H1 (cell line): ENCODE results near the gene WDR33. TPM values are rescaled to one million over a fixed set of nuclear protein-coding genes. Genes with fewer than 3 reads are reported as not detected.

Source experiments
- CTCF ChIA-PET: fragments of 300-600 bp; sonication (Branson Sonifier 250); formaldehyde crosslinking; loops from one replicate; lab custom pipeline; 2021; ENCODE audit not compliant: partially characterized antibody; lab: Charles Lee
- POLR2A ChIA-PET: fragments of 300-600 bp; sonication (Branson Sonifier 250); formaldehyde crosslinking; loops from one replicate; lab custom pipeline; 2021; ENCODE audit warnings: inconsistent platforms; ENCODE audit not compliant: partially characterized antibody; lab: Charles Lee
- DNase-seq, 2 experiments: peaks; one replicate each; pipeline versions ENCODE4 v3.0.0 to v3.0.0-alpha.2; 2010 to 2022; ENCODE audit warnings: low spot score in 2 of 2, low read depth in 1 of 2, mixed read lengths in 1 of 2
- FAIRE-seq: peaks from 2 replicates; lab custom pipeline; 2011; peaks lifted over from hg19 to GRCh38; lab: Jason Lieb, UNC
- H2AFZ ChIP-seq: 2 replicates; pipeline ENCODE4 v1.8.1; 2012; ENCODE audit warnings: low read length, inconsistent platforms
- H2AK5ac ChIP-seq: 2 replicates; pipeline ENCODE4 v1.6.1; 2013; ENCODE audit warnings: low read depth, low read length
- H2BK120ac ChIP-seq: replicated peaks from 2 replicates; pipeline ENCODE3; 2013; ENCODE audit warnings: low read depth, low read length, inconsistent platforms
- H2BK12ac ChIP-seq: 2 replicates; pipeline ENCODE4 v1.6.1; 2013; ENCODE audit warnings: low read depth, low read length
- H2BK15ac ChIP-seq: 2 replicates; pipeline ENCODE4 v1.6.1; 2013; ENCODE audit warnings: low read length
- H2BK20ac ChIP-seq: 2 replicates; pipeline ENCODE4 v1.6.1; 2013; ENCODE audit warnings: low read length
- H2BK5ac ChIP-seq: 2 replicates; pipeline ENCODE4 v1.6.1; 2013; ENCODE audit warnings: low read depth, low read length
- H3K14ac ChIP-seq: 2 replicates; pipeline ENCODE4 v1.6.1; 2013; ENCODE audit warnings: inconsistent platforms; ENCODE audit not compliant: insufficient read length
- H3K18ac ChIP-seq: 2 replicates; pipeline ENCODE4 v1.6.1; 2013; ENCODE audit warnings: low read length; ENCODE audit errors: extremely low read depth
- H3K23ac ChIP-seq: 2 replicates; pipeline ENCODE4 v1.6.1; 2013; ENCODE audit warnings: inconsistent platforms; ENCODE audit not compliant: insufficient read length
- H3K23me2 ChIP-seq: 2 replicates; pipeline ENCODE4 v1.6.1; 2013; ENCODE audit warnings: low read depth, low read length
- H3K27ac ChIP-seq: 2 replicates; pipeline ENCODE4 v1.6.1; 2011; ENCODE audit warnings: low read depth, low read length, inconsistent platforms
- H3K27me3 ChIP-seq, 4 experiments: replicated peaks in 1 of 4; 1 replicate in 1 of 4; 2 replicates in 3 of 4; pipeline versions ENCODE4 v1.6.1 to v1.8.1; 2011 to 2013; ENCODE audit warnings: low read length in 3 of 4, mild to moderate bottlenecking in 3 of 4, inconsistent platforms in 2 of 4, mixed read lengths in 2 of 4, moderate library complexity in 1 of 4; ENCODE audit not compliant: control insufficient read depth in 3 of 4, insufficient read depth in 3 of 4; ENCODE audit errors: extremely low read depth in 1 of 4
- H3K36me3 ChIP-seq, 4 experiments: 2 replicates each; pipeline versions ENCODE4 v1.6.1 to v1.8.1; 2011 to 2013; ENCODE audit warnings: mild to moderate bottlenecking in 4 of 4, low read length in 3 of 4, moderate library complexity in 2 of 4, control low read depth in 1 of 4, inconsistent platforms in 1 of 4; ENCODE audit not compliant: insufficient read depth in 4 of 4, control insufficient read depth in 2 of 4
- H3K4ac ChIP-seq: replicated peaks from 2 replicates; pipeline ENCODE3; 2013; ENCODE audit warnings: low read length, low read depth, mixed read lengths, inconsistent platforms; ENCODE audit not compliant: insufficient read length
- H3K4me1 ChIP-seq, 4 experiments: replicated peaks in 1 of 4; 1 replicate in 1 of 4; 2 replicates in 3 of 4; pipeline versions ENCODE4 v1.6.1 to v1.8.1; 2011 to 2013; ENCODE audit warnings: low read length in 3 of 4, inconsistent platforms in 2 of 4, mixed read lengths in 1 of 4; ENCODE audit not compliant: insufficient read depth in 4 of 4, control insufficient read depth in 3 of 4
- H3K4me2 ChIP-seq, 2 experiments: 2 replicates each; pipeline versions ENCODE4 v1.6.1 to v1.8.1; 2011 to 2013; ENCODE audit warnings: low read depth in 2 of 2, low read length in 2 of 2, control low read depth in 1 of 2, inconsistent platforms in 1 of 2, mild to moderate bottlenecking in 1 of 2; ENCODE audit not compliant: insufficient read depth in 1 of 2
- H3K4me3 ChIP-seq, 4 experiments: fragments of 200-600, 300-600 bp in 1 of 4; sonication (generic), shearing (Covaris generic), sonication (Bioruptor Twin) in 1 of 4; 2 replicates each; pipeline versions ENCODE4 v1.5.1 to v1.8.1; 2011 to 2016; ENCODE audit warnings: low read length in 4 of 4, low read depth in 3 of 4, control low read depth in 2 of 4, inconsistent platforms in 2 of 4, mild to moderate bottlenecking in 2 of 4, mixed read lengths in 1 of 4, moderate library complexity in 1 of 4; ENCODE audit not compliant: insufficient read depth in 2 of 4; ENCODE audit errors: extremely low read depth in 1 of 4
- H3K56ac ChIP-seq: replicated peaks from 2 replicates; pipeline ENCODE3; 2013; ENCODE audit warnings: low read depth, mild to moderate bottlenecking, mixed read lengths, low read length, inconsistent platforms; ENCODE audit not compliant: insufficient read length
- H3K79me1 ChIP-seq: 2 replicates; pipeline ENCODE4 v1.6.1; 2013; ENCODE audit warnings: low read depth, low read length, control low read depth
- H3K79me2 ChIP-seq, 2 experiments: 2 replicates each; pipeline versions ENCODE4 v1.6.1 to v1.8.1; 2012 to 2013; ENCODE audit warnings: low read length in 2 of 2, mild to moderate bottlenecking in 2 of 2, inconsistent platforms in 1 of 2; ENCODE audit not compliant: insufficient read depth in 2 of 2, control insufficient read depth in 1 of 2
- H3K9ac ChIP-seq, 4 experiments: replicated peaks in 1 of 4; 1 replicate in 1 of 4; 2 replicates in 3 of 4; pipeline versions ENCODE4 v1.6.1 to v1.8.1; 2011 to 2013; ENCODE audit warnings: low read depth in 3 of 4, low read length in 3 of 4, control low read depth in 2 of 4, mild to moderate bottlenecking in 2 of 4, moderate library complexity in 2 of 4, inconsistent platforms in 1 of 4; ENCODE audit errors: extremely low read depth in 1 of 4
- H3K9me3 ChIP-seq, 2 experiments: 2 replicates each; pipeline versions ENCODE4 v1.6.1 to v1.8.1; 2012 to 2013; ENCODE audit warnings: mild to moderate bottlenecking in 2 of 2, moderate library complexity in 2 of 2, control low read depth in 1 of 2, inconsistent platforms in 1 of 2, low read depth in 1 of 2, low read length in 1 of 2, mixed read lengths in 1 of 2; ENCODE audit not compliant: insufficient read depth in 2 of 2
- H4K20me1 ChIP-seq, 2 experiments: replicated peaks in 1 of 2; 2 replicates each; pipeline versions ENCODE3 to v1.8.1; 2011 to 2013; ENCODE audit warnings: inconsistent platforms in 2 of 2, low read length in 2 of 2, mild to moderate bottlenecking in 1 of 2; ENCODE audit not compliant: insufficient read depth in 2 of 2, control insufficient read depth in 1 of 2
- H4K5ac ChIP-seq: 2 replicates; pipeline ENCODE4 v1.6.1; 2013; ENCODE audit warnings: low read length, low read depth, mixed read lengths, inconsistent platforms; ENCODE audit not compliant: insufficient read length
- H4K8ac ChIP-seq: 2 replicates; pipeline ENCODE4 v1.8.0; 2013; ENCODE audit warnings: mild to moderate bottlenecking, moderate library complexity, low read length, inconsistent platforms; ENCODE audit not compliant: insufficient read depth; ENCODE audit errors: extremely low read depth
- H4K91ac ChIP-seq: replicated peaks from 2 replicates; pipeline ENCODE3; 2013; ENCODE audit warnings: low read length, mixed read lengths, inconsistent platforms; ENCODE audit not compliant: insufficient read length
- CBX8 ChIP-seq: fragments of 300-800, 300-1000 bp; sonication (generic); IDR thresholded peaks from 2 replicates; pipeline ENCODE4 v1.7.1; 2016; ENCODE audit warnings: low read depth, low read length, borderline replicate concordance
- JUN ChIP-seq: IDR thresholded peaks from 2 replicates; pipeline ENCODE4 v1.6.1; 2011; ENCODE audit warnings: low read depth, mild to moderate bottlenecking, improper control_type of control experiment, low read length
- KDM1A ChIP-seq: fragments of 200-600, 300-600 bp; sonication (generic); IDR thresholded peaks from 2 replicates; pipeline ENCODE4 v1.7.1; 2016; ENCODE audit warnings: mild to moderate bottlenecking, low read length, borderline replicate concordance
- POLR2AphosphoS5 ChIP-seq: IDR thresholded peaks from 2 replicates; pipeline ENCODE4 v1.6.1; 2011; ENCODE audit warnings: low read depth, low read length
- RBBP5 ChIP-seq: IDR thresholded peaks from 2 replicates; pipeline ENCODE4 v1.7.1; 2012; ENCODE audit warnings: low read depth, mild to moderate bottlenecking, inconsistent platforms, low read length, moderate library complexity, borderline replicate concordance
- TEAD4 ChIP-seq: IDR thresholded peaks from 2 replicates; pipeline ENCODE4 v1.6.1; 2012; ENCODE audit warnings: low read depth, low read length, inconsistent platforms, mixed read lengths
- YY1 ChIP-seq: IDR thresholded peaks from 2 replicates; pipeline ENCODE4 v1.6.1; 2011; ENCODE audit warnings: low read depth, mild to moderate bottlenecking, low read length
- WGBS, 2 experiments: shearing (Covaris generic) in 1 of 2; methylation state at CpG; one replicate each; pipeline versions ENCODE4 v1.1.6 to v1.1.7; 2013 to 2015; ENCODE audit warnings: low lambda C conversion rate in 2 of 2, mixed read lengths in 2 of 2, inconsistent platforms in 1 of 2, low coverage in 1 of 2, missing lambda C conversion rate in 1 of 2; ENCODE audit not compliant: insufficient replicate concordance in 2 of 2, insufficient coverage in 1 of 2, insufficient read length in 1 of 2; ENCODE audit errors: extremely low coverage in 1 of 2, missing lambda C conversion rate in 1 of 2; 5-methylcytosine and 5-hydroxymethylcytosine counted together
- polyA plus RNA-seq, 7 experiments: library from polyadenylated mRNA; depleted of rRNA in 3 of 7; stranded (reverse) in 5 of 7; unstranded in 2 of 7; fragments of >200 nt in 5 of 7; fragments of 200-250 nt in 2 of 7; gene quantifications; 1 replicate in 5 of 7; 2 replicates in 1 of 7; 4 replicates in 1 of 7; pipeline versions ENCODE4 v1.2.1 to v1.2.3, GENCODE V29; 2011 to 2013; ENCODE audit warnings: missing spikeins in 2 of 7, mixed read lengths in 2 of 7
- total RNA-seq: library from RNA; stranded (reverse); fragmentation: NEBNext Ultra II Directional; extraction: Animal tissue kit (Norgen Biotek cat#: 25700); gene quantifications from 2 replicates; pipeline ENCODE4 v1.2.1, GENCODE V29; 2021
- TF ChIP-seq, protein P1 (sequence below), 3 experiments: IDR thresholded peaks; 1 replicate in 2 of 3; 2 replicates in 1 of 3; pipeline versions ENCODE4 v1.5.1 to v1.6.1; 2011; ENCODE audit warnings: low read length in 3 of 3, mild to moderate bottlenecking in 3 of 3, inconsistent platforms in 2 of 3, low read depth in 1 of 3, moderate library complexity in 1 of 3; ENCODE audit not compliant: insufficient read depth in 1 of 3; ENCODE audit errors: control extremely low read depth in 1 of 3
- TF ChIP-seq, protein P2 (sequence below): IDR thresholded peaks from 2 replicates; pipeline ENCODE4 v1.6.1; 2011; ENCODE audit warnings: low read length, improper control_type of control experiment

Gene WDR33
- total and polyA plus RNA-seq, 2 of the 8 experiments (the other 6 are each of a cell fraction or from before 2014, with no cell fraction given): 18.1 to 82.7 TPM

DNA sequence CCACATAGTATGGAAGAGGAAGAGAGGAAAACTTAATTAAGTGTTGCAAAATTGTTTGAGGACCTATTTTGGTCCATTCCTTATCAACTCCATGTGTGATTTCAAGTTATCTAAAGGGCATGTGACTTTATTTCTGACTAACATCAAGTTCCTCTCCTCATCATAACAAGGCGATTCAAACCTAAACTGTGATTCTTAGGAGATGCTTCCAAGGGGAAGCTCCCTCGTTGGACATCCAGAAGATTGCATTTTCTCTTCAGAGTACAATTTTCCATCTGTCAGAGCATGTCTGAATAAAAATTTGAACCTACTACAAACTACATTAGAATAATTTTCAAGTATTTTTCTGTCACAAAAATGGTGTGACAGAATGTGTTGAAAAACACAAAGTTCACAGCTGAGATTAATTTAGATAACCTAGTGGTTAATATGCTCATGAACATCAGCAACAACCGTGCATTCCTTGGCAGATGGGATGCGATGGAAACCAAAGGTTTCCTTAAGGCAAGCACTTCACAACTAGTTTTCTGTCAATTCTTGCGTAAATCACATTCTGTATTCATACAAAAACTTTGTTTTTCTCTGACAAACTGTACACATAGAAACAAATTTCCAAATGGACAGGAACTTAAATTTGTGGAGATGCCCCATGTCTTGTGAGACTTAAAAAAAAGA, 105.4 kb downstream of the WDR33 start:
- H3K36me3 ChIP-seq: peaks cover 24 to 54% (median 36%) of the 10 kb centered on the region in 4 experiments
- H4K8ac ChIP-seq: no peak overlapping the region
- 95% methylated on average over 5 of the region's 5 CpGs; no CpG with 5 or more reads in 1 of the 2 experiments for WGBS, 2 experiments
- no peak overlapping the region for H2AFZ ChIP-seq
- ChIA-PET POLR2A (interaction anchor here (0.6 to 4.6 kb wide), 6 partner anchors 8 to 177 kb away, joined by 3 to 25 read pairs (median 3); no protein-coding TSS in a partner anchor), CTCF (interaction anchor here (0.7 to 2.5 kb wide), 3 partner anchors 9 to 12 kb away, joined by 3 to 11 read pairs (median 3); no protein-coding TSS in a partner anchor)
- no peak overlapping the region for H4K91ac ChIP-seq
- no peak overlapping the region for H3K14ac ChIP-seq
- H3K18ac ChIP-seq: no peak overlapping the region
- H3K27ac ChIP-seq: no peak overlapping the region
- DNase-seq (no peak), FAIRE-seq (no peak)
- H2AK5ac ChIP-seq: no peak overlapping the region
- H3K23me2 ChIP-seq: peaks cover 6% of the 10 kb centered on the region
- H2BK15ac ChIP-seq: no peak overlapping the region
- H2BK5ac ChIP-seq: no peak overlapping the region
- peaks cover 0 to 13% of the 10 kb centered on the region in 2 experiments; a peak in 2 of 4 replicates for H3K79me2 ChIP-seq
- H3K4me2 ChIP-seq: no peak overlapping the region
- H4K5ac ChIP-seq: no peak overlapping the region
- H3K4me1 ChIP-seq: peaks cover 0 to 3% (median 2%) of the 10 kb centered on the region in 4 experiments; a peak in 6 of 7 replicates
- H3K56ac ChIP-seq: no peak overlapping the region
- H3K9ac ChIP-seq: no peak overlapping the region
- no peak overlapping the region for H3K23ac ChIP-seq
- no peak overlapping the region for H2BK12ac ChIP-seq
- H3K4me3 ChIP-seq: no peak overlapping the region
- H3K9me3 ChIP-seq: no peaks in the 10 kb centered on the region
- no peak overlapping the region for H2BK120ac ChIP-seq
- H3K4ac ChIP-seq: no peak overlapping the region
- no peak overlapping the region for H2BK20ac ChIP-seq
- peaks cover 9 to 12% of the 10 kb centered on the region in 2 experiments for H4K20me1 ChIP-seq
- H3K27me3 ChIP-seq: no peaks in the 10 kb centered on the region
- no peaks in the 10 kb centered on the region; the same call in 1 of the 2 replicates for H3K79me1 ChIP-seq
- TF ChIP-seq RBBP5: no peak
- TF ChIP-seq, protein P1, sequence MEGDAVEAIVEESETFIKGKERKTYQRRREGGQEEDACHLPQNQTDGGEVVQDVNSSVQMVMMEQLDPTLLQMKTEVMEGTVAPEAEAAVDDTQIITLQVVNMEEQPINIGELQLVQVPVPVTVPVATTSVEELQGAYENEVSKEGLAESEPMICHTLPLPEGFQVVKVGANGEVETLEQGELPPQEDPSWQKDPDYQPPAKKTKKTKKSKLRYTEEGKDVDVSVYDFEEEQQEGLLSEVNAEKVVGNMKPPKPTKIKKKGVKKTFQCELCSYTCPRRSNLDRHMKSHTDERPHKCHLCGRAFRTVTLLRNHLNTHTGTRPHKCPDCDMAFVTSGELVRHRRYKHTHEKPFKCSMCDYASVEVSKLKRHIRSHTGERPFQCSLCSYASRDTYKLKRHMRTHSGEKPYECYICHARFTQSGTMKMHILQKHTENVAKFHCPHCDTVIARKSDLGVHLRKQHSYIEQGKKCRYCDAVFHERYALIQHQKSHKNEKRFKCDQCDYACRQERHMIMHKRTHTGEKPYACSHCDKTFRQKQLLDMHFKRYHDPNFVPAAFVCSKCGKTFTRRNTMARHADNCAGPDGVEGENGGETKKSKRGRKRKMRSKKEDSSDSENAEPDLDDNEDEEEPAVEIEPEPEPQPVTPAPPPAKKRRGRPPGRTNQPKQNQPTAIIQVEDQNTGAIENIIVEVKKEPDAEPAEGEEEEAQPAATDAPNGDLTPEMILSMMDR (IDR thresholded peaks at IDR 0.05; ENCODE audit: control extremely low read depth in 1 of 3, insufficient read depth in 1 of 3, low read depth in 1 of 3, low read length in 3 of 3): no peak
- no peak for TF ChIP-seq KDM1A
- TF ChIP-seq JUN: no peak
- TF ChIP-seq CBX8: no peak
- TF ChIP-seq, protein P2, sequence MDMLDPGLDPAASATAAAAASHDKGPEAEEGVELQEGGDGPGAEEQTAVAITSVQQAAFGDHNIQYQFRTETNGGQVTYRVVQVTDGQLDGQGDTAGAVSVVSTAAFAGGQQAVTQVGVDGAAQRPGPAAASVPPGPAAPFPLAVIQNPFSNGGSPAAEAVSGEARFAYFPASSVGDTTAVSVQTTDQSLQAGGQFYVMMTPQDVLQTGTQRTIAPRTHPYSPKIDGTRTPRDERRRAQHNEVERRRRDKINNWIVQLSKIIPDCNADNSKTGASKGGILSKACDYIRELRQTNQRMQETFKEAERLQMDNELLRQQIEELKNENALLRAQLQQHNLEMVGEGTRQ: no peak
- no peak for TF ChIP-seq POLR2AphosphoS5
- TF ChIP-seq TEAD4: no peak
- no peak for TF ChIP-seq YY1
